ENCODE data around the gene TMC8.
"Not testable (repeated sequence)": the region's sequence is repeated elsewhere in the genome, so short reads cannot be mapped to it uniquely, and the experiment has no call there.

TMC8 gene

GRCh38 chr17:78130437-78131101 is at the start of gene TMC8:
TSS of gene TMC8 (plus strand) at chr17:78130771. CDS start at chr17:78131589, 818 bp downstream.
- no peak for DNase-seq (ENCODE audit: low spot score)

- DNase-seq (ENCODE audit: low spot score): no peak
Measured at GRCh38 chr17:78081551-78081950, 49.0 kb upstream of the TMC8 start.

GRCh38 chr17:78082355-78082872 is 48.2 kb upstream of the TMC8 start:
- not testable (repeated sequence) for DNase-seq (ENCODE audit: low spot score)

- DNase-seq (ENCODE audit: low spot score): no peak
Measured at GRCh38 chr17:78082988-78083387, 47.6 kb upstream of the TMC8 start.

GRCh38 chr17:78086740-78087139 is 43.8 kb upstream of the TMC8 start:
- DNase-seq (ENCODE audit: low spot score): no peak

- no peak for DNase-seq (ENCODE audit: low spot score)
Measured at GRCh38 chr17:78088529-78088928, 42.0 kb upstream of the TMC8 start.

- DNase-seq (ENCODE audit: low spot score): no peak
Measured at GRCh38 chr17:78089576-78090281, 40.8 kb upstream of the TMC8 start.

GRCh38 chr17:78092794-78093324 is 37.7 kb upstream of the TMC8 start:
- DNase-seq (ENCODE audit: low spot score): no peak

GRCh38 chr17:78095035-78095434 is 35.5 kb upstream of the TMC8 start:
- no peak for DNase-seq (ENCODE audit: low spot score)

GRCh38 chr17:78096093-78096492 is 34.5 kb upstream of the TMC8 start:
- no peak for DNase-seq (ENCODE audit: low spot score)

- DNase-seq (ENCODE audit: low spot score): no peak
Measured at GRCh38 chr17:78101112-78101511, 29.5 kb upstream of the TMC8 start.

- no peak for DNase-seq (ENCODE audit: low spot score)
Measured at GRCh38 chr17:78101542-78101941, 29.0 kb upstream of the TMC8 start.

GRCh38 chr17:78103311-78103710 is 27.3 kb upstream of the TMC8 start:
- DNase-seq (ENCODE audit: low spot score): no peak

GRCh38 chr17:78104540-78104941 is 26.0 kb upstream of the TMC8 start:
- DNase-seq (ENCODE audit: low spot score): no peak

- DNase-seq (ENCODE audit: low spot score): no peak
Measured at GRCh38 chr17:78105101-78105500, 25.5 kb upstream of the TMC8 start.

- no peak for DNase-seq (ENCODE audit: low spot score)
Measured at GRCh38 chr17:78105551-78105950, 25.0 kb upstream of the TMC8 start.

GRCh38 chr17:78106211-78106610 is 24.4 kb upstream of the TMC8 start:
- no peak for DNase-seq (ENCODE audit: low spot score)

- DNase-seq (ENCODE audit: low spot score): no peak
Measured at GRCh38 chr17:78107457-78107856, 23.1 kb upstream of the TMC8 start.

GRCh38 chr17:78107976-78108725 is 22.4 kb upstream of the TMC8 start:
- DNase-seq (ENCODE audit: low spot score): no peak

GRCh38 chr17:78108726-78109488 is 21.7 kb upstream of the TMC8 start:
- DNase-seq (ENCODE audit: low spot score): no peak

- no peak for DNase-seq (ENCODE audit: low spot score)
Measured at GRCh38 chr17:78109489-78109761, 21.1 kb upstream of the TMC8 start.

Measured in RKO (cell line).